HG03571 (cell line): Measurements from ENCODE around the gene PNLIP.

Source experiments
- ATAC-seq: cut with Tn5 transposase; IDR thresholded peaks from one replicate; pipeline ENCODE4 v1.9.1; 2021; ENCODE audit not compliant: unreplicated experiment

PNLIP gene

DNA sequence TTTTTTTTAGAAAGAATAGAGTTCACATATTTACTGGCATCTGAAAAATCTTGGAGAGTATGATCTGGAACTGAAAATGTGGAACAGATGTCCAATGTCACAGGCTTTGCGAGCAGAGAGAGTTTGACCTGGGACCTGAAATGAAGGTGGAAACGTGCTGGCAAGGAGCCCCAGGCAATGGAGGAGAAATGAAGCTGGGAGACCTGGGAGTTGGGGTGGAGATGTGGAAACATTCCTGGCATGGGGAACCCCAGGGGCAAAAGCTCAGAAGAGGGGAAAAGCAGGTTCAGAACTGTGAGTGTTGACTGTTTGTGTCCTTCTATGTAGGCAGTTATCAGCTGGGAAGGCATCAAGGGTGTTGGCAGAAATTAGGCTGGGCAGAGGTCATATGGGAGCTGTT lies 67.7 kb downstream of the PNLIP start:
- no peak for ATAC-seq

DNA sequence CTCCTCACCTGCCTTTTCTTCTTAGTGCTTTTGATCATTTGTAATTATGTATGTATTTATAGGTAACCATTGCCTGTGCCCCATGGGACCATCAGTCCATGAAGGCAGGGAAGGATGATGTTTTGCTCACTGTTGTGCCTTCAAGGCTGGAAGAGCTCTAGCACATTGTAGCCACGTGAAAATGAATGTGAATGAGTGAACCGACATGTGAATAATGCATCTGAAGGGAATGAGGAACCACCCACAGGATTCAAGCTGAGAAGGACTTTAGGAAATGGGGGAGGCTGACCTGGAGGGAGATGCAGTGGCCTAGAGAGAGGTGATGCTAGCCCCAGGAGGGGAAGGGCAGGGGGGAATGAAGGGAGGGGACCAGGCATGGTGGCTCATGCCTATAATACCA lies 69.1 kb downstream of the PNLIP start:
- ATAC-seq: no peak

DNA sequence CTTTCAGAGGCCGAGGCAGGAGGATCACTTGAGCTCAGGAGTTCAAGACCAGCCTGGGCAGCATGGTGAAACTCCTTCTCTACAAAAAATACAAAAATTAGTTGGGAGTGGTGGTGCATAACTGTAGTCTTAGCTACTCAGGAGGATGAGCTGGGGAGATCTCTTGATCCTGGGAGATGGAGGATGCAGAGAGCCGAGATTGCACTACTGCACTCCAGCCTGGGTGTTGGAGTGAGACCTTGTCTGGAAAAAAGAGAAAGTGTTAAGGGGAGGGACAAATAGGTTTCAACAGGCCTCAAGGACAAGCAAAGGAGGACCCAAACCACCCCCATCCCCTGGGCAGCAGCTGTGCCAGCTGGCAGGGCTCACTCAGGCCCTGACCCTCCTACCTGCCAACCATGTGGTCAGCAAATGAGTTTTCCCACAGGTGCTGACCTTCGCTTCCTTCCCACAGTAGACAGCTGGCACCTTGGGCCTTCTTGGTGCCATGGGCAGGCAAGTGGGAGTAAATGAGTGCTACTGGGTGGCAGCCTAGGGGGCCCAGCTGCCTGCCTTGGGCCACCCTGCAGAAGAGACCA lies 69.6 kb downstream of the PNLIP start:
- ATAC-seq: no peak
